PC-9 (cell line): Measurements from ENCODE around the gene CALHM2. TPM values are rescaled to one million over a fixed set of nuclear protein-coding genes. Genes with fewer than 3 reads are reported as not detected.

Source experiments
- BruUV-seq: library from RNA; stranded (reverse); fragments of 400-500 nt; replicated peaks from 2 replicates; lab custom pipeline; 2021; lab: Mats Ljungman, UMichigan
- CTCF ChIA-PET: fragments of 300-600 bp; sonication (Branson Sonifier 250); formaldehyde crosslinking; loops from one replicate; lab custom pipeline; 2022; ENCODE audit warnings: antibody characterized with exemption; lab: Charles Lee
- POLR2A ChIA-PET: fragments of 300-600 bp; sonication (Branson Sonifier 250); formaldehyde crosslinking; loops from one replicate; lab custom pipeline; 2022; ENCODE audit warnings: antibody characterized with exemption; ENCODE audit not compliant: unreplicated experiment; lab: Charles Lee
- DNase-seq, 2 experiments: peaks; one replicate each; pipeline versions ENCODE4 v3.0.0 to v3.0.0-alpha.2; 2015 to 2022; ENCODE audit warnings: mixed read lengths in 1 of 2
- H2AFZ ChIP-seq: fragments of 200-600 bp; sonication (generic); 2 replicates; pipeline ENCODE4 v1.8.1; 2017; ENCODE audit warnings: antibody characterized with exemption
- H3F3A ChIP-seq: fragments of 200-600 bp; sonication (generic); 2 replicates; pipeline ENCODE4 v1.8.1; 2017; ENCODE audit warnings: antibody characterized with exemption, mild to moderate bottlenecking, low read depth; ENCODE audit not compliant: insufficient read depth
- H3K27ac ChIP-seq: fragments of 200-600 bp; sonication (generic); 2 replicates; pipeline ENCODE4 v1.6.1; 2016; ENCODE audit warnings: mixed run types
- H3K27me3 ChIP-seq: fragments of 200-600 bp; sonication (generic); 2 replicates; pipeline ENCODE4 v1.6.1; 2016; ENCODE audit warnings: low read depth, mixed run types; ENCODE audit not compliant: insufficient read depth
- H3K36me3 ChIP-seq: fragments of 200-600 bp; sonication (generic); 2 replicates; pipeline ENCODE4 v1.6.1; 2016; ENCODE audit warnings: low read depth, mixed run types
- H3K4me1 ChIP-seq: fragments of 200-600 bp; sonication (generic); replicated peaks from 2 replicates; pipeline ENCODE4 v1.6.1; 2016; ENCODE audit warnings: mixed run types; ENCODE audit not compliant: insufficient read depth
- H3K4me2 ChIP-seq: fragments of 200-600 bp; sonication (generic); 2 replicates; pipeline ENCODE4 v1.6.1; 2017; ENCODE audit warnings: mixed run types
- H3K4me3 ChIP-seq: fragments of 200-600 bp; sonication (generic); 2 replicates; pipeline ENCODE4 v1.6.1; 2016; ENCODE audit warnings: mixed run types
- H3K79me2 ChIP-seq: fragments of 200-600 bp; sonication (generic); 2 replicates; pipeline ENCODE4 v1.6.1; 2017; ENCODE audit warnings: low read depth, mixed run types
- H3K9me2 ChIP-seq: fragments of 200-600 bp; sonication (generic); 2 replicates; pipeline ENCODE4 v1.8.1; 2017; ENCODE audit warnings: mild to moderate bottlenecking; ENCODE audit not compliant: insufficient read depth
- H3K9me3 ChIP-seq: fragments of 200-600 bp; sonication (generic); 2 replicates; pipeline ENCODE4 v1.8.1; 2016; ENCODE audit warnings: low read depth; ENCODE audit not compliant: insufficient read depth
- H4K20me1 ChIP-seq: fragments of 200-600 bp; sonication (generic); 2 replicates; pipeline ENCODE4 v1.8.1; 2017; ENCODE audit not compliant: insufficient read depth
- CTCF ChIP-seq: fragments of 200-600 bp; sonication (generic); conservative IDR thresholded peaks from 2 replicates; pipeline ENCODE4 v1.6.1; 2017; ENCODE audit warnings: mixed run types, antibody characterized with exemption, mild to moderate bottlenecking, moderate library complexity
- EZH2 ChIP-seq: fragments of 200-600 bp; sonication (generic); IDR thresholded peaks from 2 replicates; pipeline ENCODE4 v1.8.0; 2017; ENCODE audit warnings: antibody characterized with exemption, low read depth
- intact Hi-C: fragments of 100-400 bp; cut with micrococcal nuclease; formaldehyde crosslinking; loops from one replicate; pipeline ENCODE4 v1.10.0; 2022; ENCODE audit not compliant: unreplicated experiment
- total RNA-seq: library from RNA; stranded (reverse); gene quantifications from 2 replicates; pipeline ENCODE4 v1.2.3, GENCODE V29; 2021

Gene CALHM2
- total RNA-seq, 1 experiment from 2014 or later, result 54.1 TPM

GRCh38 chr10:103449208-103450144, 2.7 kb downstream of the CALHM2 start:
- no peak for TF ChIP-seq CTCF
- no peak for TF ChIP-seq EZH2
- peak overlapping the region; percentile 91 for H3K4me2 ChIP-seq
- peaks cover 10% of the 10 kb centered on the region; the same call in 1 of the 2 replicates for H3K36me3 ChIP-seq
- intact Hi-C loops, result loop anchor here (2.0 kb wide), 1 partner anchor 29 kb away; the partner anchor contains the start of gene CALHM3
- H4K20me1 ChIP-seq, result peaks cover 5% of the 10 kb centered on the region; the same call in 1 of the 2 replicates
- POLR2A ChIA-PET, result no interaction called here
- no peaks in the 10 kb centered on the region for H3K9me2 ChIP-seq
- H3K4me3 ChIP-seq, result no peak overlapping the region; the same call in 1 of the 2 replicates
- H2AFZ ChIP-seq, result no peak overlapping the region
- no TSS peak for BruUV-seq
- H3K79me2 ChIP-seq, result peaks cover 44% of the 10 kb centered on the region
- CTCF ChIA-PET, result no interaction called here
- H3K27ac ChIP-seq, result no peak overlapping the region
- no peaks in the 10 kb centered on the region for H3K27me3 ChIP-seq
- peaks cover 46% of the 10 kb centered on the region for H3K4me1 ChIP-seq
- DNase-seq, result no peak
- H3F3A ChIP-seq, result peaks cover 16% of the 10 kb centered on the region
- H3K9me3 ChIP-seq, result no peaks in the 10 kb centered on the region

GRCh38 chr10:103448746-103449145, 3.4 kb downstream of the CALHM2 start:
- Histone ChIP-seq H2AFZ (no peak overlapping the region), H3K36me3 (peaks cover 10% of the 10 kb centered on the region; the same call in 1 of the 2 replicates), H3F3A (peaks cover 16% of the 10 kb centered on the region), H3K27ac (no peak overlapping the region), H3K4me1 (peaks cover 39% of the 10 kb centered on the region), H3K9me3 (no peaks in the 10 kb centered on the region), H4K20me1 (peaks cover 5% of the 10 kb centered on the region; the same call in 1 of the 2 replicates), H3K4me2 (peak overlapping the region; percentile 91), H3K4me3 (no peak overlapping the region; the same call in 1 of the 2 replicates), H3K27me3 (no peaks in the 10 kb centered on the region), H3K9me2 (no peaks in the 10 kb centered on the region), H3K79me2 (peaks cover 44% of the 10 kb centered on the region)
- ChIA-PET CTCF (no interaction called here), POLR2A (no interaction called here)
- intact Hi-C loops, result no loop called here
- no peak for DNase-seq
- no TSS peak for BruUV-seq
- TF ChIP-seq EZH2 (no peak), CTCF (no peak)

- H3K27ac ChIP-seq, result no peak overlapping the region
Measured at GRCh38 chr10:103447187-103447586, 5.0 kb downstream of the CALHM2 start.

More at GRCh38 chr10:103447187-103447586, 5.0 kb downstream of the CALHM2 start:
- ChIA-PET CTCF (no interaction called here), POLR2A (no interaction called here)
- BruUV-seq, result no TSS peak
- intact Hi-C loops, result no loop called here
- no peak for TF ChIP-seq CTCF
- no peak for TF ChIP-seq EZH2
- Histone ChIP-seq H2AFZ (no peak overlapping the region), H3K79me2 (peaks cover 41% of the 10 kb centered on the region), H3K4me1 (peaks cover 26% of the 10 kb centered on the region), H3K36me3 (peaks cover 10% of the 10 kb centered on the region; the same call in 1 of the 2 replicates), H3K27me3 (no peaks in the 10 kb centered on the region), H3F3A (peaks cover 16% of the 10 kb centered on the region), H3K9me2 (no peaks in the 10 kb centered on the region), H3K4me3 (no peak overlapping the region), H3K4me2 (no peak overlapping the region), H4K20me1 (peaks cover 5% of the 10 kb centered on the region; the same call in 1 of the 2 replicates), H3K9me3 (no peaks in the 10 kb centered on the region)
- DNase-seq, result no peak
